Suprapubic skin (tissue), 4 donors: ENCODE results near the gene ZSCAN5C. TPM values are rescaled to one million over a fixed set of nuclear protein-coding genes. Genes with fewer than 3 reads are reported as not detected.
"Not testable (repeated sequence)": the region's sequence is repeated elsewhere in the genome, so short reads cannot be mapped to it uniquely, and the experiment has no call there.

Experiments
- DNase-seq, 2 donors: peaks; one replicate each; pipeline ENCODE4 v3.0.0-alpha.2; 2019; ENCODE audit warnings: low spot score in 2 of 2
- H3K27ac ChIP-seq: fragments of 200-600 bp; sonication (generic); one replicate; pipeline ENCODE4 v1.5.1; 2019
- H3K27me3 ChIP-seq: fragments of 200-600 bp; sonication (generic); one replicate; pipeline ENCODE4 v1.5.1; 2019
- H3K36me3 ChIP-seq: fragments of 200-600 bp; sonication (generic); one replicate; pipeline ENCODE4 v1.5.1; 2019
- H3K4me1 ChIP-seq: fragments of 200-600 bp; sonication (generic); one replicate; pipeline ENCODE4 v1.5.1; 2019
- H3K4me3 ChIP-seq: fragments of 200-600 bp; sonication (generic); one replicate; pipeline ENCODE4 v1.5.1; 2019; ENCODE audit warnings: mild to moderate bottlenecking
- H3K9me3 ChIP-seq: fragments of 200-600 bp; sonication (generic); one replicate; pipeline ENCODE4 v1.5.1; 2019
- CTCF ChIP-seq, 2 donors: fragments of 200-600 bp in 1 of 2; fragments of 450-650 bp in 1 of 2; sonication (generic) in 1 of 2; IDR thresholded peaks; one replicate each; pipeline ENCODE4 v1.5.1; 2016 to 2019; ENCODE audit warnings: antibody characterized with exemption in 2 of 2, mild to moderate bottlenecking in 1 of 2, moderate library complexity in 1 of 2
- EP300 ChIP-seq: sonication (generic); formaldehyde crosslinking; IDR thresholded peaks from one replicate; pipeline ENCODE4 v1.6.1; 2017; ENCODE audit warnings: antibody characterized with exemption
- POLR2A ChIP-seq, 2 donors: fragments of 450-650 bp; IDR thresholded peaks; one replicate each; pipeline ENCODE4 v1.6.1; 2017; ENCODE audit warnings: antibody characterized with exemption in 2 of 2, mild to moderate bottlenecking in 2 of 2, moderate library complexity in 2 of 2
- POLR2AphosphoS5 ChIP-seq, 3 donors: sonication (generic); formaldehyde crosslinking; IDR thresholded peaks; one replicate each; pipeline ENCODE4 v1.6.1; 2017; ENCODE audit warnings: antibody characterized with exemption in 3 of 3
- WGBS: methylation state at CpG from one replicate; pipeline ENCODE4 v1.1.5; 2018; 5-methylcytosine and 5-hydroxymethylcytosine counted together
- total RNA-seq, 4 donors: library from RNA; depleted of rRNA; stranded (reverse); fragments of >200 nt; gene quantifications; one replicate each; pipeline ENCODE4 v1.1.0, GENCODE V29; 2016

ZSCAN5C gene
- total RNA-seq, 4 donors from 2014 or later, result not detected

- TF ChIP-seq POLR2A (IDR thresholded peaks at IDR 0.05) (no peak), POLR2AphosphoS5 (IDR thresholded peaks at IDR 0.05) (no peak), CTCF (IDR thresholded peaks at IDR 0.05) (no peak), EP300 (no peak)
- H3K9me3 ChIP-seq, result no peaks in the 10 kb centered on the region
- 85% methylated on average over 6 of the region's 6 CpGs for WGBS
- H3K4me3 ChIP-seq, result no peak overlapping the region
- no peaks in the 10 kb centered on the region for H3K27me3 ChIP-seq
- DNase-seq, result no peak
- peaks cover 11% of the 10 kb centered on the region for H3K36me3 ChIP-seq
- no peak overlapping the region for H3K27ac ChIP-seq
- no peaks in the 10 kb centered on the region for H3K4me1 ChIP-seq
Measured at GRCh38 chr19:56222901-56223300, 20.8 kb downstream of the ZSCAN5C start.

DNA sequence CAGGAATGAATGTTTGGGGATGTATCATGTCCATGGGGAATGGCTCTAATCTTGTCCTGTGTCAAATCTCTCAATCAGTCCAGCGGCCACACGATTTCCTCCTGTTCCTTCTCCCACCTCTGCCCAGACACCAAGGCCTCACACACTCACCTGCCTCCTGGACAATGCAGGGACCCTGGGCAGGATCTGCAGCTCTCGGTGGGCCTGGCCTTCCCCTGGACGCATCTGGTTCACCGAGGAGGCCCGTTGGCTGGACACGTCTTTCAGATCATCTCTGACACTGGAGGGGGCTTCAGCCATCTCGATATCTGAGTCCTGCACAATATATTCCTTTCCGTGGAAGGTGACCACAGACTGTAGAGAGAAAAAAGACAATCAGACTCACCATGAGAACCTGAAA is 21.4 kb downstream of the ZSCAN5C start:
- WGBS, result 89% methylated on average over 9 of the region's 9 CpGs
- H3K9me3 ChIP-seq, result no peaks in the 10 kb centered on the region
- TF ChIP-seq CTCF (IDR thresholded peaks at IDR 0.05), result no peak
- TF ChIP-seq EP300, result no peak
- TF ChIP-seq POLR2A (IDR thresholded peaks at IDR 0.05), result no peak
- TF ChIP-seq POLR2AphosphoS5 (IDR thresholded peaks at IDR 0.05), result no peak
- no peaks in the 10 kb centered on the region for H3K27me3 ChIP-seq
- H3K4me3 ChIP-seq, result no peak overlapping the region
- no peaks in the 10 kb centered on the region for H3K4me1 ChIP-seq
- no peak for DNase-seq
- H3K27ac ChIP-seq, result no peak overlapping the region
- H3K36me3 ChIP-seq, result peaks cover 11% of the 10 kb centered on the region

GRCh38 chr19:56245121-56245740 is 43.2 kb downstream of the ZSCAN5C start:
- Histone ChIP-seq H3K4me3 (no peak overlapping the region), H3K4me1 (no peaks in the 10 kb centered on the region), H3K27me3 (no peaks in the 10 kb centered on the region), H3K36me3 (no peaks in the 10 kb centered on the region), H3K9me3 (no peaks in the 10 kb centered on the region), H3K27ac (no peak overlapping the region)
- 90% methylated on average over 7 of the region's 7 CpGs for WGBS
- no peak for DNase-seq
- TF ChIP-seq POLR2AphosphoS5 (IDR thresholded peaks at IDR 0.05) (no peak), CTCF (IDR thresholded peaks at IDR 0.05) (no peak), EP300 (no peak), POLR2A (IDR thresholded peaks at IDR 0.05) (no peak)

DNA sequence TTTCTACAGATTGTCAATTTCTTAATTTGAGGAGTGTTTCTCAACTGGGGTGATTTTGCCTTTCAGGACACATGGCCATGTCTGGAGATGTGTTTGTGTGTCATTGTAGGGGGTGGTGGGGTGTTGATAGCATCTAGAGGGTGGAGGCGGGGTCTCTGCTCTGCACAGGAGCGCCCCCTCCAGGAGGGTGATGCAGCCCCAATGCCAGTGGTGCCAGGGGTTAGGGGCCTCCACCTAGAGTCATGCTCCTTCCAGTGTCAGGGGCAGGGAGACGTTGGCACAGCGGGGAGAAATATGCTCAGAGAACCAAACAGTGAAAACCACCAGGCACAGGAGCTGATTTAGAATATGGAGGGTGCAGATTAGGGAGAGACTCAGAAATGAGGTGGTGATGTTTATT is 43.7 kb downstream of the ZSCAN5C start:
- H3K36me3 ChIP-seq, H3K4me3 ChIP-seq, DNase-seq, H3K9me3 ChIP-seq, H3K4me1 ChIP-seq, H3K27me3 ChIP-seq, H3K27ac ChIP-seq: not testable (repeated sequence)
- WGBS, result 64% methylated on average over 4 of the region's 4 CpGs

GRCh38 chr19:56248736-56249338 is 46.8 kb downstream of the ZSCAN5C start:
- H3K4me3 ChIP-seq, H3K4me1 ChIP-seq, H3K27me3 ChIP-seq, H3K27ac ChIP-seq, H3K9me3 ChIP-seq, H3K36me3 ChIP-seq, DNase-seq: not testable (repeated sequence)
- WGBS, result 90% methylated on average over 8 of the region's 8 CpGs

DNA sequence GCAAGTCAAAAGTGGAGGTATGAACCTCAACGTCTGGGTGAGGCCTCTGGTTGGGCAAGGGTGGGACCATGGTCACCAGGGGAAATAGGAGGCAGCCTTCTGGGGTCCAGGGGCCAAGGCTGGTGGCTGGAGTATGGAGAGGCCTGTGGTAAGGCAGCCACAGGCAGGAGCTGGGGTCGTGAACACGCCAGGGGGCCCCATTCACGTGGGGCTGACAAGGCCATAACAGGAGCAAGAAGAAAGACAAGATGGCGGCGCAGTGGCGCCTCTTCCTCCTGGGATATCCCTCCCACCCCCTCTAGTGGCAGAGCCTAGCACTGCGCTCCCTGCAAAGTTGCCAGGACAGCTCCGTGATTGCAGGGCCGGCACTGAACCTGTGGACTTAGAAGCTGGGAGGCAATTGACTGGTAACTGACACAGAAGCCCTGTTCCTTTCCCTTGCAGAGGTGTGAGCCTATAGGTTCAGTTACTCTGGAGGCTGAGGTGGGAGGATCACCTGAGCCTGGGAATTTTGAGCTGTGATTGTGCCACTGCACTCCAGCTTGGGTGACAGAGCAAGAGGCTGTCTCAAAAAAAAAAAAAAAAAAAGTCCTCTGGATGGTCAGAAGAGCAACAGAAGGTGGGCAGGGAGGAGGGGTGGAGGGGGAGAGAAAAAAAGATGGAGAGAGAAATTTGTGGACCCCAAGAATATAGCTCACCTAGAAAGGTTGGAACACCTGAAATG is 50.8 kb downstream of the ZSCAN5C start:
- no peaks in the 10 kb centered on the region for H3K36me3 ChIP-seq
- H3K4me3 ChIP-seq, result no peak overlapping the region
- H3K9me3 ChIP-seq, result no peaks in the 10 kb centered on the region
- TF ChIP-seq POLR2AphosphoS5 (IDR thresholded peaks at IDR 0.05) (no peak), CTCF (IDR thresholded peaks at IDR 0.05) (peak; percentile 20 to 88)
- DNase-seq, result peak; percentile 75 to 86
- H3K4me1 ChIP-seq, result no peaks in the 10 kb centered on the region
- WGBS, result 38% methylated on average over 10 of the region's 10 CpGs
- no peak overlapping the region for H3K27ac ChIP-seq
- H3K27me3 ChIP-seq, result no peaks in the 10 kb centered on the region
